Activated naive CD4-positive, alpha-beta T cell treated with anti-CD3 and anti-CD28 coated beads for 36 hours (primary cell): ENCODE measurements around the gene TLR6. TPM values are rescaled to one million over a fixed set of nuclear protein-coding genes. Genes with fewer than 3 reads are reported as not detected.

Experiments
- CTCF ChIA-PET: fragments of 350-600 bp; sonication (Branson Sonifier 250); formaldehyde crosslinking; loops from one replicate; lab custom pipeline; 2021; ENCODE audit warnings: antibody characterized with exemption; lab: Charles Lee
- DNase-seq: peaks from one replicate; pipeline ENCODE4 v3.0.0-alpha.2; 2020
- H3K27ac Mint-ChIP-seq: one replicate; pipeline ENCODE4 v1.8.0; 2021; ENCODE audit warnings: mild to moderate bottlenecking, mixed read lengths
- H3K27me3 Mint-ChIP-seq: one replicate; pipeline ENCODE4 v1.8.0; 2021; ENCODE audit warnings: low read depth, mixed read lengths
- H3K36me3 Mint-ChIP-seq: one replicate; pipeline ENCODE4 v1.8.0; 2021; ENCODE audit warnings: low read depth, mixed read lengths
- H3K4me1 Mint-ChIP-seq: one replicate; pipeline ENCODE4 v1.8.0; 2021; ENCODE audit warnings: low read depth, mixed read lengths
- H3K4me3 Mint-ChIP-seq: one replicate; pipeline ENCODE4 v1.8.0; 2021; ENCODE audit warnings: mild to moderate bottlenecking, moderate library complexity, mixed read lengths
- H3K9me3 Mint-ChIP-seq: one replicate; pipeline ENCODE4 v1.8.0; 2021; ENCODE audit warnings: mixed read lengths
- intact Hi-C: fragments of 100-400 bp; cut with micrococcal nuclease; formaldehyde crosslinking; loops from one replicate; pipeline ENCODE4 v1.15.1; 2023
- total RNA-seq, 2 experiments: library from RNA; stranded (reverse); gene quantifications; one replicate each; pipeline ENCODE4 v1.2.3, GENCODE V29; 2021

Gene TLR6
- 1 to 10 TPM; 3.6 TPM for total RNA-seq

- Mint-ChIP-seq H3K27me3 (no peaks in the 10 kb centered on the region), H3K36me3 (no peaks in the 10 kb centered on the region), H3K4me1 (peaks cover 35% of the 10 kb centered on the region), H3K9me3 (peaks cover 9% of the 10 kb centered on the region), H3K27ac (peak within 1 kb of the TSS; percentile 84), H3K4me3 (peak within 1 kb of the TSS; percentile 66)
- intact Hi-C loops: loop anchor here (1.0 to 5.0 kb wide), 12 partner anchors 19 to 794 kb away; partner anchors contain the start of genes TLR1 and TMEM156
- DNase-seq: peak; percentile 86
- CTCF ChIA-PET: interaction anchor here (0.5 to 3.8 kb wide), 10 partner anchors 34 to 792 kb away, joined by 3 to 63 read pairs (median 4); partner anchors contain the start of genes TLR1 and TLR10
Observed at GRCh38 chr4:38856524-38857337, at the start of gene TLR6. Gene TLR6 (minus strand): TSS chr4:38856817. CDS start chr4:38829473, 27,344 bp downstream.

DNA sequence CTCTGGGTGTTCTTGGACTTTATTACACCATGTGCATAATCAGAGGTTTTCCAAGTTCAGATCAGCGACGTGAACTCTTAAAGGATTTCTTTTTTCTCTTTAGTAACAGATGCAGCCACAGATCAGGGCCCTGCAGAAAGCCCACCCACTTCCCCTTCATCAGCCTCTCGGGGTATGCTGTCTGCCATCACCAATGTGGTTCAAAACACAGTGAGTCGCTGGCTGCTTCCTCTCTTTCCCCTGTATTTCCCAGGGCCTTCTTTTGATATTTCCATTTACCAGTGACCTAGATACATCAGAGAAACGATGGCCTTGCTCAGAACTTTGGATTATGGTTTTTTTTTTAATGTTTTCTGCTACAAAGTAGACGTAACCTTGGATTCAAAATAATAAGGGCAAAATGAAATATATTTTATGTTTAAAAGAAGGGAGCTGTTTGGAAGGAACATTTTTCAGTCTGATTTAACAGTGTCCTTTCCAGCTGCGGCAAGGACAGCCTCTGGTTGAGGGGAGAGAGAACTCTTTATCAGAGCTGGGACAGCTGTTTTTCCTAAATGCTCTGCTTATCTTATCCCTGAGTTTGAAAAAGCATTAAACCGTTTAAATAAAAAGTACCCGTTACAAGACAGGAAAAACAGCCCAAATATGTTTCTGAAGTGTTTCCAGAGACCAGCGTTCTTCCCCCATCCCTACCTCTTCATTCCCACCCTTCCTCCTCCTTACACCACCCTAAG is 49.2 kb upstream of the TLR6 start:
- H3K27me3 Mint-ChIP-seq: peaks cover 3% of the 10 kb centered on the region
- no peak overlapping the region for H3K27ac Mint-ChIP-seq
- CTCF ChIA-PET: interaction anchor here (0.6 to 2.2 kb wide), 7 partner anchors 116 to 230 kb away, joined by 3 to 12 read pairs (median 3); partner anchors contain the start of gene TLR10
- no peaks in the 10 kb centered on the region for H3K9me3 Mint-ChIP-seq
- no peak for DNase-seq
- H3K4me3 Mint-ChIP-seq: no peak overlapping the region
- H3K4me1 Mint-ChIP-seq: no peaks in the 10 kb centered on the region
- no peaks in the 10 kb centered on the region for H3K36me3 Mint-ChIP-seq
- intact Hi-C loops: no loop called here

DNA sequence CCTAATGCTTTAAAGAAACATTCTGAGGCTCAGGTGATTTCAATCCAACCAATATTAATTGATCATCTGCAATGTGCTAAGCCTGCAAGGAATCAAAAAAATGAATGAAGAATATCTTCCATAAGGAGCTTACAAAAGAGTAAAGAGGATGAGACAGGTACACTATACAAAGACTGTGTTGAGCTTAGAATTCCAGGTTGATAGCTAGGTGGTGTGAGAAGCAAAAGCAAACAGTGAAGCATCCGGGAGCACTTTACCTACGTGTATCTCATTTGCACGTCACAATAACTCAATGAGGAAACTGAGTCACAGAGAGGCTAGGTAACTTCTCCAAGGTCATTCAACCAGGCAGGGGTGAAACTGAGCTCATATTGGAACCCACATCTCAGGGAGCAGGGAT is 48.1 kb upstream of the TLR6 start:
- CTCF ChIA-PET: interaction anchor here (0.6 to 1.5 kb wide), 10 partner anchors 9 to 558 kb away, joined by 3 to 28 read pairs (median 3); partner anchors contain the start of gene TLR10
- Mint-ChIP-seq H3K36me3 (no peaks in the 10 kb centered on the region), H3K27me3 (peaks cover 3% of the 10 kb centered on the region), H3K4me3 (no peak overlapping the region), H3K4me1 (no peaks in the 10 kb centered on the region), H3K27ac (no peak overlapping the region), H3K9me3 (no peaks in the 10 kb centered on the region)
- DNase-seq: no peak
- intact Hi-C loops: loop anchor here (5.0 kb wide), 2 partner anchors 508 to 553 kb away; partner anchors contain the start of genes LIAS and RPL9

DNA sequence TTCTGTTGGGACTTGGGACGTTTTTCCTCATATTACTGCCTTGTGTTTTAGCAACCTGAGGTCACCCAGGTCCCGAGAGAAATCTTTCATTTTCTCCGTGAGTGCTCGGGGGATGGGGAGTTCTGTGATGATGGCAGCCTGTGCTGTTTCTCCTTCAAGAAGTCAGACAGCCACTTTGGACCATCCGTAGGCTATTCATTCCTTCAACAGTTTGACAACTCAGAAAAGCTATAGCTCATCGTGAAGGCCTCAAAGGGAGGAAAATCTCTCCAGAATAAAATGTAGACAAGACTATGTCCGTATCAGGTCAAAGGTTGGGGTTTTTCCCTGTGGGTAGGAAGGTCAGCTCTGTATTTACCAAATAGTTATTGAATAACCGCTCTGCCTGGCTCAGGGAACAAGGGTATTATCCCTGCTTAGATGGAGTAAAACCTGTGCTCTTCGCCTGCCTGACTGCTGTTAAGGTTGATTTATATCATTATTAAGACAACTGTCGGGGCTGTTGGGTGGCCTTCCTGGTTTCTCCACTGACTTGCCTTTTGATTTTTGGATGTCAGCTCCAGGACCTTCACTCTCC is 47.6 kb upstream of the TLR6 start:
- Mint-ChIP-seq H3K27me3 (peaks cover 3% of the 10 kb centered on the region), H3K36me3 (no peaks in the 10 kb centered on the region), H3K9me3 (no peaks in the 10 kb centered on the region), H3K27ac (no peak overlapping the region), H3K4me1 (no peaks in the 10 kb centered on the region), H3K4me3 (no peak overlapping the region)
- CTCF ChIA-PET: interaction anchor here (0.7 to 1.5 kb wide), 9 partner anchors 9 to 234 kb away, joined by 3 to 28 read pairs (median 3); partner anchors contain the start of gene TLR10
- DNase-seq: no peak
- intact Hi-C loops: loop anchor here (5.0 kb wide), 2 partner anchors 508 to 553 kb away; partner anchors contain the start of genes LIAS and RPL9

DNA sequence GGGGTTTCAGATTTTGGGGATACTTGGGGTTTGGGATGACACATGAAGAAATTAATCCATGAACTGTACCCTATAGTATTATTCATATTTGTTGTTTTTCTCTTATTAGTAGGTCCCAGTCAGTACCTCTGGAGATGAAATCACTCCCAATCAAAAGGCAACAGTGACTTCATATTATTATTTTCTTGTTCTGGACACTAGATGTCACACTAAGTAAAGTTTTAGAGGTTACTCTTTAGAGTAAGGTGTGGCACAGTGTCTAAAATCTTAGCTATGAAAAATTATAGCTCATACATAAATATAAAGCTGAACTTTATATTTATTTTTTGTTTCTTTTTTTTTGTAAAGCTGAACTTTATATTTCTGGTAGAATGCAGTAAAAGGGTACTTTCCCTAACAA is 46.1 kb upstream of the TLR6 start:
- H3K27ac Mint-ChIP-seq: no peak overlapping the region
- H3K4me3 Mint-ChIP-seq: no peak overlapping the region
- H3K27me3 Mint-ChIP-seq: peaks cover 3% of the 10 kb centered on the region
- no peaks in the 10 kb centered on the region for H3K36me3 Mint-ChIP-seq
- H3K4me1 Mint-ChIP-seq: peaks cover 5% of the 10 kb centered on the region
- intact Hi-C loops: loop anchor here (1.0 to 5.0 kb wide), 6 partner anchors 142 to 1074 kb away; partner anchors contain the start of genes LIAS, PDS5A, RPL9 and WDR19
- CTCF ChIA-PET: interaction anchor here (0.5 to 4.8 kb wide), 39 partner anchors 9 to 840 kb away, joined by 3 to 162 read pairs (median 4); no protein-coding TSS in a partner anchor
- no peak for DNase-seq
- no peaks in the 10 kb centered on the region for H3K9me3 Mint-ChIP-seq

- Mint-ChIP-seq H3K4me1 (peaks cover 6% of the 10 kb centered on the region), H3K4me3 (no peak overlapping the region), H3K27ac (no peak overlapping the region), H3K36me3 (no peaks in the 10 kb centered on the region), H3K27me3 (peaks cover 3% of the 10 kb centered on the region), H3K9me3 (no peaks in the 10 kb centered on the region)
- intact Hi-C loops: loop anchor here (1.0 to 5.0 kb wide), 6 partner anchors 142 to 1075 kb away; partner anchors contain the start of genes LIAS, PDS5A, RPL9 and WDR19
- no peak for DNase-seq
- CTCF ChIA-PET: interaction anchor here (0.6 to 4.8 kb wide), 19 partner anchors 12 to 531 kb away, joined by 3 to 162 read pairs (median 5); no protein-coding TSS in a partner anchor
Observed at GRCh38 chr4:38902221-38902620, 45.6 kb upstream of the TLR6 start.

GRCh38 chr4:38898245-38898644 is 41.6 kb upstream of the TLR6 start:
- H3K4me3 Mint-ChIP-seq: no peak overlapping the region
- H3K36me3 Mint-ChIP-seq: no peaks in the 10 kb centered on the region
- CTCF ChIA-PET: interaction anchor here (0.7 kb wide), 1 partner anchor 41 kb away, joined by 3 read pairs; no protein-coding TSS in a partner anchor
- H3K4me1 Mint-ChIP-seq: peaks cover 19% of the 10 kb centered on the region
- no peak overlapping the region for H3K27ac Mint-ChIP-seq
- no peaks in the 10 kb centered on the region for H3K9me3 Mint-ChIP-seq
- intact Hi-C loops: no loop called here
- DNase-seq: no peak
- peaks cover 12% of the 10 kb centered on the region for H3K27me3 Mint-ChIP-seq

- Mint-ChIP-seq H3K36me3 (no peaks in the 10 kb centered on the region), H3K4me3 (no peak overlapping the region), H3K27ac (no peak overlapping the region), H3K9me3 (no peaks in the 10 kb centered on the region), H3K4me1 (peaks cover 19% of the 10 kb centered on the region), H3K27me3 (peaks cover 12% of the 10 kb centered on the region)
- intact Hi-C loops: no loop called here
- CTCF ChIA-PET: interaction anchor here (0.7 to 3.2 kb wide), 4 partner anchors 41 to 461 kb away, joined by 4 to 14 read pairs (median 6); no protein-coding TSS in a partner anchor
- DNase-seq: no peak
Observed at GRCh38 chr4:38896940-38897339, 40.3 kb upstream of the TLR6 start.

GRCh38 chr4:38894322-38894982 is 37.8 kb upstream of the TLR6 start:
- no peaks in the 10 kb centered on the region for H3K36me3 Mint-ChIP-seq
- H3K27me3 Mint-ChIP-seq: peaks cover 10% of the 10 kb centered on the region
- DNase-seq: no peak
- H3K4me1 Mint-ChIP-seq: peaks cover 34% of the 10 kb centered on the region
- no peak overlapping the region for H3K4me3 Mint-ChIP-seq
- CTCF ChIA-PET: interaction anchor here (1.2 to 2.1 kb wide), 9 partner anchors 9 to 288 kb away, joined by 3 to 9 read pairs (median 4); partner anchors contain the start of gene WDR19
- intact Hi-C loops: no loop called here
- H3K27ac Mint-ChIP-seq: no peak overlapping the region
- H3K9me3 Mint-ChIP-seq: no peaks in the 10 kb centered on the region

GRCh38 chr4:38891051-38891983 is 34.7 kb upstream of the TLR6 start:
- intact Hi-C loops: no loop called here
- Mint-ChIP-seq H3K27me3 (peaks cover 10% of the 10 kb centered on the region), H3K27ac (no peak overlapping the region), H3K4me1 (peaks cover 28% of the 10 kb centered on the region), H3K36me3 (no peaks in the 10 kb centered on the region), H3K4me3 (no peak overlapping the region), H3K9me3 (no peaks in the 10 kb centered on the region)
- CTCF ChIA-PET: interaction anchor here (0.6 to 3.3 kb wide), 7 partner anchors 18 to 244 kb away, joined by 3 to 24 read pairs (median 3); no protein-coding TSS in a partner anchor
- DNase-seq: no peak
